Thyroid gland (tissue), 4 donors: ENCODE measurements around the gene NUB1. TPM values are rescaled to one million over a fixed set of nuclear protein-coding genes. Genes with fewer than 3 reads are reported as not detected.

Experiments
- DNase-seq, 2 donors: peaks; one replicate each; pipeline ENCODE4 v3.0.0-alpha.2; 2019
- H3K27ac ChIP-seq, 3 donors: fragments of 200-600 bp; sonication (generic); 1 replicate in 2 of 3; 2 replicates in 1 of 3; pipeline ENCODE4 v1.5.1; 2016 to 2019; ENCODE audit warnings: mild to moderate bottlenecking in 1 of 3, moderate library complexity in 1 of 3
- H3K27me3 ChIP-seq: fragments of 200-600 bp; sonication (generic); one replicate; pipeline ENCODE4 v1.5.1; 2019
- H3K36me3 ChIP-seq, 2 donors: fragments of 200-600 bp; sonication (generic); one replicate each; pipeline ENCODE4 v1.5.1; 2016 to 2019
- H3K4me1 ChIP-seq, 2 donors: fragments of 200-600 bp; sonication (generic); one replicate each; pipeline ENCODE4 v1.5.1; 2017 to 2019
- H3K4me3 ChIP-seq, 3 donors: fragments of 200-600 bp; sonication (generic); replicated peaks in 1 of 3; 1 replicate in 2 of 3; 2 replicates in 1 of 3; pipeline ENCODE4 v1.5.1; 2016; ENCODE audit warnings: mild to moderate bottlenecking in 1 of 3
- H3K9me3 ChIP-seq: fragments of 200-600 bp; sonication (generic); one replicate; pipeline ENCODE4 v1.5.1; 2017
- CTCF ChIP-seq, 6 experiments: fragments of 200-600 bp in 3 of 6; fragments of 450-650 bp in 3 of 6; sonication (generic) in 3 of 6; IDR thresholded peaks; one replicate each; pipeline ENCODE4 v1.5.1; 2016 to 2019; ENCODE audit warnings: antibody characterized with exemption in 6 of 6, mild to moderate bottlenecking in 2 of 6, inconsistent platforms in 1 of 6, moderate library complexity in 1 of 6
- POLR2A ChIP-seq, 2 donors: fragments of 450-650 bp; IDR thresholded peaks; one replicate each; pipeline ENCODE4 v1.6.1; 2017; ENCODE audit warnings: antibody characterized with exemption in 2 of 2, mild to moderate bottlenecking in 2 of 2, moderate library complexity in 1 of 2
- WGBS, 2 donors: methylation state at CpG; one replicate each; pipeline ENCODE4 v1.1.5; 2017; 5-methylcytosine and 5-hydroxymethylcytosine counted together
- intact Hi-C: fragments of 100-400 bp; cut with DNase I; formaldehyde crosslinking; loops from one replicate; pipeline ENCODE4 v1.15.1; 2023
- total RNA-seq, 4 donors: library from RNA; depleted of rRNA; stranded (reverse); fragments of >200 nt; gene quantifications; one replicate each; pipeline ENCODE4 v1.2.3, GENCODE V29; 2016

The NUB1 gene
- total RNA-seq, 4 donors from 2014 or later, result 56.9 to 75.5 (median 71.4) TPM

- Histone ChIP-seq H3K9me3 (no peaks in the 10 kb centered on the region), H3K27ac (no peak overlapping the region), H3K36me3 (no peaks in the 10 kb centered on the region), H3K4me3 (no peak overlapping the region), H3K27me3 (no peaks in the 10 kb centered on the region), H3K4me1 (no peaks in the 10 kb centered on the region)
- no peak for DNase-seq
- WGBS, 2 donors, result 83 to 85% methylated on average over 8 of the region's 8 CpGs
- TF ChIP-seq POLR2A (IDR thresholded peaks at IDR 0.05) (no peak), CTCF (IDR thresholded peaks at IDR 0.05) (no peak)
- intact Hi-C loops, result loop anchor here (5.0 kb wide), 2 partner anchors 39 to 139 kb away; no protein-coding TSS in a partner anchor
Measured at GRCh38 chr7:151312831-151313809, 28.5 kb upstream of the NUB1 start.

GRCh38 chr7:151313857-151314256 is 27.8 kb upstream of the NUB1 start:
- intact Hi-C loops, result loop anchor here (5.0 kb wide), 2 partner anchors 38 to 138 kb away; no protein-coding TSS in a partner anchor
- 41 to 57% methylated on average over 10 of the region's 10 CpGs for WGBS, 2 donors
- Histone ChIP-seq H3K9me3 (no peaks in the 10 kb centered on the region), H3K4me3 (no peak overlapping the region), H3K36me3 (no peaks in the 10 kb centered on the region), H3K27me3 (no peaks in the 10 kb centered on the region), H3K4me1 (no peaks in the 10 kb centered on the region), H3K27ac (no peak overlapping the region)
- TF ChIP-seq CTCF (IDR thresholded peaks at IDR 0.05) (no peak), POLR2A (IDR thresholded peaks at IDR 0.05) (no peak)
- peak in 1 of 2 donors; percentile 9 for DNase-seq

- DNase-seq, result no peak
- H3K9me3 ChIP-seq, result no peaks in the 10 kb centered on the region
- no peaks in the 10 kb centered on the region for H3K36me3 ChIP-seq
- WGBS, 2 donors, result 57 to 69% methylated on average over 6 of the region's 6 CpGs
- TF ChIP-seq POLR2A (IDR thresholded peaks at IDR 0.05), result no peak
- no peak for TF ChIP-seq CTCF (IDR thresholded peaks at IDR 0.05)
- no peaks in the 10 kb centered on the region for H3K4me1 ChIP-seq
- no peak overlapping the region for H3K4me3 ChIP-seq
- intact Hi-C loops, result loop anchor here (5.0 kb wide), 2 partner anchors 38 to 138 kb away; no protein-coding TSS in a partner anchor
- no peak overlapping the region for H3K27ac ChIP-seq
- H3K27me3 ChIP-seq, result no peaks in the 10 kb centered on the region
Measured at GRCh38 chr7:151314401-151314800, 27.2 kb upstream of the NUB1 start.

- TF ChIP-seq CTCF (IDR thresholded peaks at IDR 0.05) (peak; percentile 64 to 86 (median 80)), POLR2A (IDR thresholded peaks at IDR 0.05) (no peak)
- peak; percentile 71 to 74 for DNase-seq
- WGBS, 2 donors, result 22 to 26% methylated on average over 13 of the region's 13 CpGs
- Histone ChIP-seq H3K36me3 (no peaks in the 10 kb centered on the region), H3K4me1 (no peaks in the 10 kb centered on the region), H3K27me3 (no peaks in the 10 kb centered on the region), H3K9me3 (no peaks in the 10 kb centered on the region), H3K4me3 (no peak overlapping the region), H3K27ac (no peak overlapping the region)
- intact Hi-C loops, result no loop called here
Measured at GRCh38 chr7:151315038-151315655, 26.5 kb upstream of the NUB1 start.
